ENCODE data around the gene LIN7A.
"Not testable (repeated sequence)": the region's sequence is repeated elsewhere in the genome, so short reads cannot be mapped to it uniquely, and the experiment has no call there.

The LIN7A gene

DNA sequence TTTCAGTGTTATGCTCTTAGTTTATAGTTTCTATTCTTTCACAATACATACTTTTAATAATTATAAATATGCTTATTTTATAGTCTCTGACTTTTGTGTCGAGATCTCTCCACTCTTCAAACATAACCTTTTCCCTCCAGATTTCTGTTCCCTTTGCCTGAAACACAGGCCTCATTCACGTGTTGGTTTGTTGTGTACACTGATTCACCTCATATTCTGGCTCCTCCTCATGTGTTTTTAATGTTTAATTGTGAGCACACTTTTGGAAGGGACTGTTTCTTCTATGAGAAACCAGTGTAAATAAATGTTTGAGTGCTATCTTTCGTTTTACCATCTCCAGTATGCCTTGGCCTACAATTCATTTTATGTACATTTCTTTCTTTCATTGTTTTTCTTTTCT, 20.1 kb downstream of the LIN7A start:
- DNase-seq, result no peak

DNA sequence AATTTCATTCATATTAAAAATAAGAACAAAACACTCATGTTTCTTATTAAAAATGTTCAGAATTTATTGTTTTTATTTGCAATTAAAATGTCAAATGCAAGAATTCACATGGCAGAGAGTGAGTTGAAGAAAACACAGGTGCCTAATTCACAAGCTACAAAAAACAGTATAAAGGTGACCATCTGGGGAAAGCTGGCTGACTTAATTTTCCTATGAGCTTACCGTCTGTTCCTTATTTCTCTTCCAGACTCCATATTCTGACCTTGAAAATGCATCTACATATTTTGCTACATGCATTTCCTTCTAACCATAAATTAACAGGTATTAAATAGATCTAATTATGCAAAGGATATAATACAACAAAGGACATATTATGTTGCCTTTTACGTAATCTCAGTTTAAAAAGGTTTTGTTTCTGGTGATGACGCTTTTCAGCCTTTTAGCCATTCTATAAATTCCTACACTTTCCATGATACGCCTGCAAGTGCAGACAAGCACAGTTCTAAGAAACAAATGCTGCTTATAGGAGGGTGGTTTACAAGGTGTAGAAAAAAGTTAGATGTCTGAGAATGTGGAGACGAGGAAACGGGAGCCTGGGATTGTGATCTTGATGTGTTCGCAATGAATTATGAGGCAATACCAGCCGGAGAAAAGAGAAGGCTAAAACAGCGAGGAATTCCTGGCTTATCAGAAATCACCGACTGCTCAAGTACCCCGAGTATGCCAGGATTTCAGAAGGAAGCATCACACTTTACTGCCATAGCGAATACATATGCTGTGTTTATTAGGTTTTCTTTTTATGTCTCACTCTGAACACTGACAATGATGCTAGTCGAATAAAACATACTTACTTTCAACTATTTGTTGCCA, 24.6 kb downstream of the LIN7A start:
- DNase-seq, result no peak

DNA sequence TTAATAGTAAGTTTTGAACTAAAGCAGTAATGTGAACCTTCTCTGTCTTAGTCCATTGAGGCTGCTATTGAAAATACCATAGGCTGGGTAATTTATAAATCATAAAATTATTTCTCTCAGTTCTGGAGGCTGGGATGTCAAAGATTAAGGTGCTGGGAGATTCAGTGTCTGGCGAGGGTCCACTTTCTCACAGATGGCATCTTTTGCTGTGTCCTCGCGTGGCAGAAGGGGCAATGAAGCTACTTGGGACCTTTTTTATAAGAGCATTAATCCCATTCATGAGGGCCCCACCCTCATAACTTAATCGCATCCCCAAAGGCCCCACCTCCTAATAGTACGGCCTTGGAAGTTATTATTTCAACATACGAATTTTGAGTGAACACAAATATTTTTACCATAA, 28.4 kb downstream of the LIN7A start:
- DNase-seq, result no peak

DNA sequence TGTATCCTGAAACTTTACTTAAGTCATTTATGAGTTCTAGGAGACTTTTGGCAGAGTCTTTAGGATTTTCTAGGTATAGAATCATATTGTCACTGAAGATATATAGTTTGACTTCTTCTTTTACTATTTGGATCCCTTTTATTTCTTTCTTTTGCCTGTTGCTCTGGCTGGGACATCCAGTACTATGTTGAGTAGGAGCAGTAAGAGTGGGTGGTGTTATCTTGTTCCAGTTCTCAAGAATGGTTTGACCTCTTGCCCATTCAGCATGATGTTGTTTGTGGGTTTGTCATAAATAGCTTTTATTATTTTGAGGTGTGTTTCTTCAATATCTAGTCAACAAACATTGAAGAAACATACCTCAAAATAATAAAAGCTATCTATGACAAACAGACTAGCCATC, 35.0 kb downstream of the LIN7A start:
- no peak for DNase-seq

DNA sequence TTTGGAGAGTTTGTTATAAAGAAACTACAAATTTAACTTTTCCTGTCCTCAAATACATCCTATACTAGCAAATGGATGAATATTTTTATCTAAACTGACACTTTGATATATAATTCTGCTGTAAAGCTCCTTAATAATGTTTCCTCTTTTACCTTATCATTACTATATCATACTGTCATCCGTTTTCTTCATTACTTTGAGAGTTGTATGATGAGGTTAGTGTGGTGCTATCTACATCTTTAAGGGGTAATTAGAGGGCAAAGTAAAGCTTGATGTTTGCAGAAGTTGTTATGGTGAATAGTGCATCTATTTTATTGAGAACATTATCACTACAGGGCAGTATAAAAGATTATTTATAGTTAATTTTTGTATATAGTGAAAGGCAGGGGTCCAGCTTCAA, 36.1 kb downstream of the LIN7A start:
- DNase-seq, result no peak

DNA sequence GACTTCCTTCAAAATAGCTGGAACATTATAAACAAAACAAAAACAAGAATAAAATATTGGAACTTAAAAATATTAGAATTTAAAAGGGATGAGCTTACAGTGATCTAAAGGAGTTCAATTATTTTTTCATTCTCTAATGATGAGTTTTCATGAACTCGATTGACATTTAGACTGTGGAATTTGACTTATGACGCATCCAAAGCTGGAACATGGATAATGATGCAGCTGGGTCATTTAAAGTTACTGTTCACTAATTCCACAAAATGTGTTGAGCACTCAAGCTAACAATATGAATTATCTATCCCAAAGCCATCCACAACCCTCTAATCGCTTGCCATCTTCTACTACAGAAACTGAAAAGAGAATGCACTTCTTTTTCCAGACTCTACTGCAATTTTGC, 42.5 kb downstream of the LIN7A start:
- DNase-seq, result no peak

DNA sequence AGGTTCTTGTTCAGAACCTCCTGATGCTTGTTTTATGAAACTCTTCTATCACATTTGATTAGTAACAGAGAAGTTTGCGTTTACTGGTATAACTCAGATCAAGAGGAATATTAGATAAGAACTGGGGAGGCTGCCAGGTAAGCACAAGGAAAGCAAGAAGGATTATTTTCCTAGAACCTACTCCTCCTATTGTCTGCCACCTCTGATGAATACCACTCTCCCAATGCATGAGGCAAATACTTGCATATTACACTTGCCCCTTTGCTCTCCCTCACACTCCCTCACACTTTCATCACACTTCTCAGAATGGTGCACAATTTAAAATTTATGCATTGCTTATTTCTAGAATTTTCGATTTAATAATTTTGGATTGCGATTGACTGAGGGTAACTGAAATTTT, 43.6 kb downstream of the LIN7A start:
- DNase-seq, result no peak

DNA sequence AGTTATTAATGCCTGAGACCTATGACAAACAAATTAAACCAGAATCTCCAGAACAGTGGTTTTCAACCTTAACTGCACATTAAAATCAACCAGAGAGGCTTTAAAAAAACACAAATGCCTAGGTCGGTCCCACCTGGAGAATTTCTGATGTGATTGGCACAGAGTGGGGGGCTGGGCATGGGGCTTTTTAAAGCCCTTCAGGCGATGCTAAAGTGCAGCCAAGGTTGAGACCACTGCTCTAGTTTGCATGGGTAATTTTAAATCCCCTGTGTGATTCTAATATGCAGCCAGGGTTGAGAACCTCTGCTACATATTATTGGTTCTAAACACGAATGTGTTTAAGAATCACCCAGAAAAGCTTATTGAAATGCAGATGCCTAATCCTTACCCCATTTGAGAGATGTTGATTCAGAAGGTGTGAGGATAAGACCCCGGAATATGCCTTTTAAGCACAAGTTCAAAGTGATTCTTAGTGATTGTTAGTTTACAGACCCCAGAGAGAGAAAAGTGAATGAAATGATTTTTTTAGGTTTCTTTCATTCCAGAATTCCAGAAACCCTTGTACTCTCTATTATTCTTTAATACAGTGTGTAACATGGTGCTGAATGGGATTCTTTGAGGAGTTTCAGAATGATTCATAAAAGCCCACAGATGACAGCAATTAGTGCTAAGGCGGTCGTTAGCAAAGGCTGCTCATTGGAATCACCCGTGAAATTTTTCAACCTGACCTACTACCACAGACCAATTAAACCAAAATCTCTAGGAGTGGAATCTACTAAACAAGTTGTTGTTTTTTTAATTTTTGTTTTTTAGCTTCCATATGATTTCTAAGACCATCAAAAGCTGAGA, 44.9 kb downstream of the LIN7A start:
- DNase-seq, result no peak

DNA sequence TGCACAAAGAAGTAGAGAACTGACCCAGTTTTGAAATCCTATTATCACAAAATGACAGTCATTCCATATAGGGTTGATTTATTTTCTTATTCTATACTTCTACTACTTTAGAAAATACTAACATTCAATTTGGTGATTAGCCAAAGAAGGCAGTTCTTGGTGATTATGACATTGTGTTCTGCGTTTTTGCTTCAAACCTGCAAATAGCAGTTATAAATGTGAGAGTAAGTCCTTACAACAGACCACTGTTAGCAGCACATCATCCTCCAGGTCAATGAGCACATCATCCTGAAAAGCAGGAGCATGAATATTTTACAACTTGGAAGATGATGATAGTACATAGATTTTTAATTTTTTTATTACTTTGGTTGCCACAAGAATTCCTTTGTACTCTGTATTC, 53.1 kb downstream of the LIN7A start:
- DNase-seq, result no peak

DNA sequence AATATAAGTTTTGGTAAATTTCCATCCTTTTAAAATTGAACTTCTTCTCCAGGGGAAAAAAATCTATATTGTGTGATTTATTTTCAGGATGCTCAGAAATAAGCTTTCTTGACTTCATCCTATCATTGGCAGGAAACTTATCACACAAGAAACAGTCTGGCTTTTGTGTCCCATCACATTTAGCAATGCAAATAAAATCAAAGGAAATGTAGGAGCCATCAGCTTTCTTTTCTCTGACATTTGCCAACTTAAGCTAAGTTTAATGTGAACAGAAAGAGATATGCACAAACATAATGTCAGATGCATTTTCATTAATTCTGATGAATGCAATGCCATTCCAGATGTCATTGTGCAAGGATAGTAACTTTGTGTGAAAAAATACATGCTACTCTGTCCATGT, 56.6 kb downstream of the LIN7A start:
- DNase-seq, result no peak

DNA sequence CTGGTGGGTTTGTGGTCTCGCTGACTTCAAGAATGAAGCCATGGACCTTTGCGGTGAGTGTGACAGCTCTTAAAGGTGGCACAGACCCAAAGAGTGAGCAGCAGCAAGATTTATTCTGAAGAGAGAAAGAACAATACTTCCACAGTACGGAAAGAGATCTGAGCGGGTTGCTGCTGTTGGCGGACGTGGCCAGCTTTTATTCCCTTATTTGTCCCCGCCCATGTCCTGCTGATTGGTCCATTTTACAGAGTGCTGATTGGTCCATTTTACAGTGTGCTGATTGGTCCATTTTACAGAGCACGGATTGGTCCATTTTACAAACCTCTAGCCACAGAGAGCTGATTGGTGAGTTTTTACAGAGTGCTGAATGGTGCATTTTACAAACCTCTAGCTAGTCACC, 59.3 kb downstream of the LIN7A start:
- not testable (repeated sequence) for DNase-seq

DNA sequence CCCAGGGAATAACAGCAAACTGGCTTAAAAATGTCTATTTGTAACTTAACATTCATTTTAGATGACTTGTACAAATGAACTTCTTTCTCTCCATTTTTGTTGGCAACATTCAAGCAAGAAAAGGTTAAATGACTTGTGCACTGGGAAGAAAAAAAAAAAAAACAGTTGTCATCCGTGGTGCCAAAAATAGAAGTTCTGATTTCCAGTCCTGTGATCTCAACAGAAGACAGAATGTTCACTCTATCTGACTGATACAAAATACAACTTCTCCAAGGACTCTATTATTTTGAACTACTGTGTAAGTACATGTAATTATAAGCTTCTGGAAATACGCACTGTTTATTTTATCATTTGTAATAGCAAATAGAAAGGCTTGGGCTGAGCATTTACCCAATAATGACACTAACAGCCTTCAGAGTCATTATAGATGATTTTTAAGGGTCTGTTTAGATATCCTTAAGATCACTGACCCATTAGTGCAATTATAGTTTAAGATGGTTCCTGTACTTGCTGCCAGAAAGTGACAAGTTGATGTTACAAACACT, 59.9 kb downstream of the LIN7A start:
- DNase-seq, result no peak

DNA sequence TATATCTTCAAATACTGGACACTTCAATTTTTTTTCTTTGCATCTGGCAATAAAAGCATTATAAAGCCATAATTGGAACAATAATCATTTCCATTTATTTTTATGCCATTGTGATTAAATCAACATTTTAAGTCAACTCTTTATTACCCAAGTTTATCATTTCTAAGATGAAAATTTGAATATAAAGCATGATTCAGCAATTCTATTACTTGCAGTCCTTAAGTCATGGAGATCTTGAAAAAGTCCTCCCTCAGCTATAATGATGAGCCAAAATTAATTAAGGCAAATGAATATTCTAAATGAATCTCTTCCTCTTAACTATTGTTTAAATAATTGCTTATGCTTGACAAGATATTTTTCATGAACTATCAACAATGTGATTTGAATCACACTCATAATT, 65.7 kb downstream of the LIN7A start:
- DNase-seq, result no peak

DNA sequence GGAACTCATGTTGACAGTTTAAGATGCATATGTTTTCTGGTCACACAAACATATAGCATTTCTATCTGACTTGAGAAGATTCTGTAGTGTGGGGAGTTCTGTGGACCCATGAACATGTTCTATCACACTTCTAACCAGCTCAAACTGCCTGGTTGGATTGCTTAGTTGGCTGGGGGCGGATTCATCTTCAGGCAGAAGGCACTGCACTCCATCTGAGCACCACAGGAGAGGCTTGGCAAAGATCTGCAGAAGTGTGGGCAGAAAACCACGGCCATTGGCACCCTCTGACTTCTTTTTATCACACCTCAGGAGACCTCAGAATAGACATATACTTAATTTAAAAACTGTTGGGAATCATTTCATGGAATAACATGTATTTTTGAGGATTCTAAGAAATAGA, 68.5 kb downstream of the LIN7A start:
- no peak for DNase-seq

DNA sequence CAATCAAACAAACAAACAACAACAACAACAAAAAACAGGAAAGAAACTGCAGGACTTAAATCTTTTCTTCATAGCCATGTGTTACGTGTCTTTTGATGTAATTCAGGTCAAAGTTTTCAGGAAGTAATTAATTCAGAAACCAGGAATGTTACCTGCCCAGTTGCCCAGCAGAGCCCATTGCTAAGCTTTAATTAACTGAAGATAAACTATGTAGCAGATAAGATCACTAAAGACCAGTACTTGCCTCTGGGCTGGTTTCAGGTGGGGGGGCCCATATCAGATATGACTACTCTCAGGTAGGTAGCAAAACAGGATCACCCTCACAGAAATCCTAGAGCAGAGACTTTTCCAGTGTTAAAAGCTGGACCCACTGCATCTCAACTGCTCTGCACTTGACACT, 69.2 kb downstream of the LIN7A start:
- no peak for DNase-seq

DNA sequence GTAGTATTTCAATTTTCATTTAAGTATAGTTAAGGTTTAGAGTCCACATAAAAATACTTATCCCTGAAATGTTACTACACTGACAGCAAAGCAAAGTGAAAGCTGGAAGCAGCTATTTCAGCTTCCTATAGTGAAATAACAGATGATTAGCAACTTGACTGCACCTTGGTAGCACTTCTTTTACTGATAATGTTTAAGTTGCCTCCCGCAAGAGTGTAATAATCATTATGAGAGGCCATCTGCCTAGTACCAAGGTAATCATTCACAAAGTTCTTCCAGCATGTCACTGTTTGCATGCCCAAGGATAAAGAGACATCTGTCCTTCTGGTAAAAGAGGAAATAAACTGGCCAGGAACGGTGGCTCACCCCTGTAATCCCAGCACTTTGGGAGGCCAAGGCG, 69.8 kb downstream of the LIN7A start:
- DNase-seq, result no peak

DNA sequence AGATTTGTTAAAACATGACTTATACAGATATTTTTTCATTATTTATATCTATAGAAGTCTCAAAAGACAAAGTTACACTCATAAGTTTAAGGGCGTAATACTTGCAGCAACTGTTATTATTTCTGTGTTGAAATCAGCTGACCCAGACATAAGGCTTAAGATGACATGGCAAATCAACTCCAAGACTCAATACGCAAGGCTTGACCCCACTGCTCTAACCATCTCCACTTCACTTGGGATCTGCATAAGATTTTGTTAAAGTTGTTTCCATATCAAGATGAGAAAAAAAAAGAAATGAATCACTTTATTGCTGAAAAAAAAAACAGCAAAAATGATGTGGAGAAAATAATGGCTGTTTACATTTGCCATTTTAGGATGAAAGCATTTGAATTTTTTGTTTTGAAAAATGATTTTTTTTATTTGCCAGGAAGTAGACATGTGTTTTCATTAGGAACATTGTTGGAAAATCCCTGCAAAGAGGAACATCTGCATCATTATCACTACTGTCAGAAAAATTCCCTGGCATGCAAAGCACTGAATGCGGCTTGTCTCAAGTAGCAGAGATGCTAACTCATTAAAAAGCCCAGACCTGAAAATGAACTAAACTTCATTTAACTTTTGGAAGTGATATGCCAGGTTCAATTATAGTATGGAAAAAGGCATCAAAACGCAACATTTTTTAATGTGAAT, 73.5 kb downstream of the LIN7A start:
- no peak for DNase-seq

DNA sequence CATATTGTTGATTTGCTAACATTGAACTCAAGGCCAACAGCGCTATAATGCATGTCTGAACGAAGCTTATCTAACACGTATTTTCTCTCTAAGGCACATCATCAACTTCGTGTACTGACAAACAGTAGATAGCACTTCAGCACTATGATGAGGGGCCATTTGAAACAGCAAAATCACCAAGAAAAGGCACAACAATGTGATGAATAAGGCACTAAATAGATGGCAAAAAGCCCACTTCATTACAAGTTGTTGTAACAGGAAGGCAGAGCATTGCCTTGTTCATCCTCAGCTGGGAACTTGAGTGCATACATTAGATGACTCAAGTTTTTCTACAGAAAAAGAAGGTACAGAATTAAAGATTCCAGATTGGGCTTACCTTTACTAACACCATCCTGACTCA, 75.2 kb downstream of the LIN7A start:
- DNase-seq, result no peak

DNA sequence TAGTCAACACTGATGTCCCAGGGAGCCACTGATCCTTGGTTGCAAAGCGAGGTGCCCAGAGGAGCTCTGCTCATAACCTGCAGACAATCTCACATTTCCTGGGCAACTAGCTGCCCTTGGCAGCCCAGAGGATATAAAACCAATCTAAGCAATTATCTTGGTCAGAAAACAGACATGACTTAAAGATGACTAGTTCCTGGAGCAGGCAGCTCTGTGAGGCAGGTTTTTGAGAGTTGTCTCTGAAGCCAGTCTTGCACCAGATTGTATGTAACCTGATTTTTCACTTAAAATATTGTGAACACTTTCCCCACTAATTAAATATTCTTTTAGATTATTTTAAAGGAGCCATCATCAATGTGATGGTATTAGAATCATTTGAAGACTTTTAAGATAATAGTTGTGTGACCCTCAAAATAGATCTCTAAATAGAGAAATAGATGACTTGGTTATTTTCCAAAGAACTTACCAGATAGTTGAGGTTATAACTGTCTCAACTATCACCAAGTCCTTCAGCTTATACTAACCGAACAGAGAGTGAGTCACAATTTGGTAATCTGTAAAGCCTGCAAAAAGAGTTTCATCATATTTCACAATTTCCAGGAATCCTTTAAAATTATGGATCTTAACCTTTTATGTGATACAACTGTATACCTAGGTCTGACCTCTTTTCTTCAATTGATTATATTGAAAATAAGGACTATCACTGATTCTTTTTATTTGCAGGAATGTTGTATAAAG, 75.9 kb downstream of the LIN7A start:
- DNase-seq, result no peak

DNA sequence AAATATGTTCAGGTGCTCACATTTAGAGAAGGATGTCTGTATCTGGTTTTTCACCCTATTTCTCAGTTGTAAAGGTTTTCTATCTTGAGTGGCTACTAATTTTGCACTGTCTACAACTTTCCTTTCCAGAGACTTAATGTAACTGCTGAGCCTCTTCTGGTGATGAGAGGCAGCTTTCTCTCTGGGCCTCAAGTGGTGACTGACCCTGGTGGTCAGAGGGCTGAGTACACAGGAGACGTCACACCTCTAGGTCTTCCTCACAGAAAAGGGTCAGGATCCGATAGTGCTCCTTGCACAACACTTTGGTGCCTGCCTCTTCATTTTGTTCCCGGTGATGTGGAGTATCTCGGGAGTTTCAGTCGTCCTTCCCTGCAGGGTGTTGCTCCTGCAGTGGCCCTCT, 76.8 kb downstream of the LIN7A start:
- no peak for DNase-seq

DNA sequence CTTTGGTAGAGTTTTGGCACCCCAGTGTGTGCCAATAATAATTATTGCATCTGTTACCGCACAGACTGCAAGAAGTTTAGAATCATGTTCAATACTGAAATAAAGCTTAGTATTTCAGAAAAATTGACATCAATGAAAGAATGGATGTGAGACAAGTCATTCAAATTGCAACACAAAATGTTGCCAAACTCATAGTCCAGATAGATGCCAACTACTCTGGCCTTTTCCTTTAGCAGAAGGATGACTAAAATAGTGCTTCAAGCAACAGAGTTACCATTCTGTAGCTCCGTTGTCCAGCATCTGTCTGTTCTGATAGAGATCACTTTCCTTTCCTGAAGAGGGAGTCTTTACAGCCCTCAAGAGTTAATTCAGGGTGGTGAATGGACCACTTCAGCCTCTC, 77.5 kb downstream of the LIN7A start:
- DNase-seq, result no peak

DNA sequence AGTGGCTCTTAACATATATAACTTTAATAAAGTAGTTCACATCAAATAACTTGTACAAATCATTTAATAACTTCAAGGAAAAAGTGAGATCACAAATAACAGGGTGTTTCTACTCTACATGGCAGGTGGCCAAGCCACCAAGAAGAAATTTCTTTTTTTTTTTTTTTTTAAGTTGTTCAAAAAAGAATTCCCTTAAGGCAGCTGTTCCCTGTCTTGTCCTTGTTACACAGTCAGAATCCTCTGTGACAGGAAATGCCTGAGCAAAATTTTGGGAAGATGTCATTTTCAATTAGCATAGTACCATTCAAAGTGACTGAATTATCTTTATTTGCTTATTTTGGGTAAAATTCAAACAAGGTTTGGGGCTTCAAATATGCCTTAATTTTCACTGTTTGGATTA, 79.4 kb downstream of the LIN7A start:
- no peak for DNase-seq

DNA sequence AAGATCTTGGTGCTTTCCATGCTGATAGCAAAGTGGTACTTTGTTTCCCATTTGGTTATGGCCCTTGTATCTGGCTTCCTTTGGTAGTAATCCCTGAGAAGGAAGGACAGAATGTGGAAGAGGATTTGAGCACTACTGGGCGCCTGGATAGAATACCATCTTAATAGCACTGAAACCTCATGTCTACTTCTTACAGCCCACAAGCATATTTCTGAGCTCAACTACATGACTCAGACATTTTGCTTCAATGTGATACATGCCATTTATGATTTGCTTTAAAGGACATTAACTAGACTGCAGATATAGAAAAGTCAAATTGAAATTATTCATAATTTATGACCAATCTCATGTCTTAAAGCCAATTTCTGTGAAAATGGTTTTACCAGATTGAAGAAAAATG, 80.4 kb downstream of the LIN7A start:
- DNase-seq, result no peak
